Measurements from ENCODE around the gene PPFIA3. TPM values are rescaled to one million over a fixed set of nuclear protein-coding genes. Genes with fewer than 3 reads are reported as not detected.

Gene PPFIA3
- total RNA-seq, 1 donor from 2014 or later: 17.8 TPM

GRCh38 chr19:49086296-49086695, 33.0 kb upstream of the PPFIA3 start:
- Mint-ChIP-seq H3K9me3 (no peaks in the 10 kb centered on the region), H3K27ac (peak overlapping the region; percentile 79), H3K36me3 (peaks cover 11% of the 10 kb centered on the region), H3K4me1 (ENCODE audit: unreplicated experiment) (peaks cover 10% of the 10 kb centered on the region), H3K27me3 (peaks cover 2% of the 10 kb centered on the region), H3K4me3 (peak overlapping the region; percentile 97)
- TF ChIP-seq, protein P1, sequence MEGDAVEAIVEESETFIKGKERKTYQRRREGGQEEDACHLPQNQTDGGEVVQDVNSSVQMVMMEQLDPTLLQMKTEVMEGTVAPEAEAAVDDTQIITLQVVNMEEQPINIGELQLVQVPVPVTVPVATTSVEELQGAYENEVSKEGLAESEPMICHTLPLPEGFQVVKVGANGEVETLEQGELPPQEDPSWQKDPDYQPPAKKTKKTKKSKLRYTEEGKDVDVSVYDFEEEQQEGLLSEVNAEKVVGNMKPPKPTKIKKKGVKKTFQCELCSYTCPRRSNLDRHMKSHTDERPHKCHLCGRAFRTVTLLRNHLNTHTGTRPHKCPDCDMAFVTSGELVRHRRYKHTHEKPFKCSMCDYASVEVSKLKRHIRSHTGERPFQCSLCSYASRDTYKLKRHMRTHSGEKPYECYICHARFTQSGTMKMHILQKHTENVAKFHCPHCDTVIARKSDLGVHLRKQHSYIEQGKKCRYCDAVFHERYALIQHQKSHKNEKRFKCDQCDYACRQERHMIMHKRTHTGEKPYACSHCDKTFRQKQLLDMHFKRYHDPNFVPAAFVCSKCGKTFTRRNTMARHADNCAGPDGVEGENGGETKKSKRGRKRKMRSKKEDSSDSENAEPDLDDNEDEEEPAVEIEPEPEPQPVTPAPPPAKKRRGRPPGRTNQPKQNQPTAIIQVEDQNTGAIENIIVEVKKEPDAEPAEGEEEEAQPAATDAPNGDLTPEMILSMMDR (conservative IDR thresholded peaks at IDR 0.05): no peak
- DNase-seq (ENCODE audit: extremely low spot score, unreplicated experiment): no peak

GRCh38 chr19:49091391-49092038, 27.8 kb upstream of the PPFIA3 start:
- Mint-ChIP-seq H3K27ac (no peak overlapping the region), H3K9me3 (no peaks in the 10 kb centered on the region), H3K4me3 (no peak overlapping the region), H3K4me1 (ENCODE audit: unreplicated experiment) (peaks cover 6% of the 10 kb centered on the region), H3K36me3 (peaks cover 18% of the 10 kb centered on the region), H3K27me3 (no peaks in the 10 kb centered on the region)
- DNase-seq (ENCODE audit: extremely low spot score, unreplicated experiment): no peak
- TF ChIP-seq, protein P1 (conservative IDR thresholded peaks at IDR 0.05): no peak

DNA sequence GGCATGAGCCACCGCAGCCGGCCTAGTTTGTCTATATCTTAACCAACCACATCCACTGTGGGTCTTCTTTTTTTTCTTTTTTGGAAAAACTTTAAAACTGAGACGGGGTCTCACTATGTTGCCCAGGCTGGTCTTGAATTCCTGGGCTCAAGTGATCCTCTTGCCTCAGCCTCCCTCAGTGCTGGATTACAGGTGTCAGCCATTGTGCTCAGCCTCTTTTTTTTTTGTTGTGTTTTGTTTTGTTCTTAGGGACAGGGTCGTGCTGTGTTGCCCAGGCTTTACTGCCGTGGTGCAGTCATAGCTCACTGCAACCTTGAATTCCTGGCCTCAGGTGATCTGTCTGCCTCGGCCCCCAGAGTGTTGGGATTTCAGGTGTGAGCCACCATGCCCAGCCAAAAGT, 26.7 kb upstream of the PPFIA3 start:
- H3K27me3 Mint-ChIP-seq: no peaks in the 10 kb centered on the region
- peaks cover 6% of the 10 kb centered on the region for H3K4me1 Mint-ChIP-seq (ENCODE audit: unreplicated experiment)
- no peak for DNase-seq (ENCODE audit: extremely low spot score, unreplicated experiment)
- no peak overlapping the region for H3K27ac Mint-ChIP-seq
- peaks cover 12% of the 10 kb centered on the region for H3K36me3 Mint-ChIP-seq
- H3K4me3 Mint-ChIP-seq: no peak overlapping the region
- H3K9me3 Mint-ChIP-seq: no peaks in the 10 kb centered on the region
- TF ChIP-seq, protein P1 (conservative IDR thresholded peaks at IDR 0.05): no peak

- no peak overlapping the region for H3K27ac Mint-ChIP-seq
- no peak for DNase-seq (ENCODE audit: extremely low spot score, unreplicated experiment)
- H3K4me3 Mint-ChIP-seq: no peak overlapping the region
- no peaks in the 10 kb centered on the region for H3K9me3 Mint-ChIP-seq
- peaks cover 8% of the 10 kb centered on the region for H3K4me1 Mint-ChIP-seq (ENCODE audit: unreplicated experiment)
- TF ChIP-seq, protein P1 (conservative IDR thresholded peaks at IDR 0.05): no peak
- H3K36me3 Mint-ChIP-seq: peaks cover 17% of the 10 kb centered on the region
- H3K27me3 Mint-ChIP-seq: no peaks in the 10 kb centered on the region
Observed at GRCh38 chr19:49094505-49095482, 24.6 kb upstream of the PPFIA3 start.

- peak overlapping the region; percentile 6 for H3K27ac Mint-ChIP-seq
- H3K4me3 Mint-ChIP-seq: no peak overlapping the region
- peaks cover 18% of the 10 kb centered on the region for H3K36me3 Mint-ChIP-seq
- no peaks in the 10 kb centered on the region for H3K9me3 Mint-ChIP-seq
- TF ChIP-seq, protein P1 (conservative IDR thresholded peaks at IDR 0.05): peak; percentile 99
- no peaks in the 10 kb centered on the region for H3K27me3 Mint-ChIP-seq
- peaks cover 8% of the 10 kb centered on the region for H3K4me1 Mint-ChIP-seq (ENCODE audit: unreplicated experiment)
- no peak for DNase-seq (ENCODE audit: extremely low spot score, unreplicated experiment)
Observed at GRCh38 chr19:49097453-49098288, 21.7 kb upstream of the PPFIA3 start.

All from type B pancreatic cell (in vitro differentiated cells).